Measurements from ENCODE around the gene SLC25A42. TPM values are rescaled to one million over a fixed set of nuclear protein-coding genes. Genes with fewer than 3 reads are reported as not detected.

The SLC25A42 gene
- total and polyA plus RNA-seq, 3 experiments from 2014 or later, result 10.4 to 19.3 (median 11.3) TPM

GRCh38 chr19:19057720-19058119 is 6.1 kb upstream of the SLC25A42 start:
- Histone ChIP-seq H3K4me3 (ENCODE audit: low read length) (no peak overlapping the region), H3K4me1 (ENCODE audit: insufficient read depth, low read length) (no peaks in the 10 kb centered on the region), H3K36me3 (ENCODE audit: insufficient read depth, low read length) (peaks cover 8% of the 10 kb centered on the region), H3K27ac (ENCODE audit: low read depth, low read length) (no peak overlapping the region), H3K9me3 (ENCODE audit: low read length) (no peaks in the 10 kb centered on the region), H3K27me3 (ENCODE audit: insufficient read depth, low read length, poor library complexity, severe bottlenecking) (no peaks in the 10 kb centered on the region)
- Mint-ChIP-seq H3K9me3 (no peaks in the 10 kb centered on the region), H3K4me1 (peaks cover under 1 to 4% (median 2%) of the 10 kb centered on the region in 3 donors), H3K27me3 (no peaks in the 10 kb centered on the region), H3K27ac (no peak overlapping the region), H3K4me3 (no peak overlapping the region), H3K36me3 (peaks cover 0 to 45% (median 0%) of the 10 kb centered on the region in 3 donors)
- no peak for DNase-seq
- POLR2A ChIA-PET, result no interaction called here
- CTCF ChIA-PET, result no interaction called here

GRCh38 chr19:19059018-19059836 is 4.6 kb upstream of the SLC25A42 start:
- ChIA-PET CTCF (interaction anchor here (1.2 kb wide), 1 partner anchor 83 kb away, joined by 3 read pairs; no protein-coding TSS in a partner anchor), POLR2A (interaction anchor here (0.7 kb wide), 1 partner anchor 11 kb away, joined by 3 read pairs; no protein-coding TSS in a partner anchor)
- H3K36me3 Mint-ChIP-seq, result peaks cover 0 to 36% (median 0%) of the 10 kb centered on the region in 3 donors
- Histone ChIP-seq H3K4me3 (ENCODE audit: low read length) (no peak overlapping the region), H3K27me3 (ENCODE audit: insufficient read depth, low read length, poor library complexity, severe bottlenecking) (no peaks in the 10 kb centered on the region), H3K4me1 (ENCODE audit: insufficient read depth, low read length) (peaks cover 5% of the 10 kb centered on the region), H3K36me3 (ENCODE audit: insufficient read depth, low read length) (peaks cover 5% of the 10 kb centered on the region), H3K9me3 (ENCODE audit: low read length) (no peaks in the 10 kb centered on the region), H3K27ac (ENCODE audit: low read depth, low read length) (peak overlapping the region; percentile 61)
- peaks cover 7 to 14% (median 11%) of the 10 kb centered on the region in 3 donors for H3K4me1 Mint-ChIP-seq
- H3K27ac Mint-ChIP-seq, result peak overlapping the region in 1 of 8 donors; percentile 72
- no peak overlapping the region for H3K4me3 Mint-ChIP-seq
- no peak for DNase-seq
- no peaks in the 10 kb centered on the region for H3K27me3 Mint-ChIP-seq
- H3K9me3 Mint-ChIP-seq, result no peaks in the 10 kb centered on the region

GRCh38 chr19:19059837-19060611 is 3.8 kb upstream of the SLC25A42 start:
- POLR2A ChIA-PET, result interaction anchor here (0.7 kb wide), 1 partner anchor 10 kb away, joined by 3 read pairs; no protein-coding TSS in a partner anchor
- H3K9me3 ChIP-seq (ENCODE audit: low read length), result no peaks in the 10 kb centered on the region
- H3K36me3 ChIP-seq (ENCODE audit: insufficient read depth, low read length), result peaks cover 1% of the 10 kb centered on the region
- H3K27ac ChIP-seq (ENCODE audit: low read depth, low read length), result peak overlapping the region; percentile 61
- peaks cover 0 to 2% (median 0%) of the 10 kb centered on the region in 5 donors for H3K9me3 Mint-ChIP-seq
- peaks cover 11 to 19% (median 19%) of the 10 kb centered on the region in 3 donors for H3K4me1 Mint-ChIP-seq
- DNase-seq, result no peak
- no peak overlapping the region for H3K4me3 Mint-ChIP-seq
- H3K27me3 ChIP-seq (ENCODE audit: insufficient read depth, low read length, poor library complexity, severe bottlenecking), result no peaks in the 10 kb centered on the region
- peak overlapping the region in 1 of 8 donors; percentile 6 for H3K27ac Mint-ChIP-seq
- H3K4me1 ChIP-seq (ENCODE audit: insufficient read depth, low read length), result peaks cover 5% of the 10 kb centered on the region
- CTCF ChIA-PET, result interaction anchor here (1.2 kb wide), 1 partner anchor 82 kb away, joined by 3 read pairs; no protein-coding TSS in a partner anchor
- H3K27me3 Mint-ChIP-seq, result no peaks in the 10 kb centered on the region
- H3K4me3 ChIP-seq (ENCODE audit: low read length), result no peak overlapping the region
- H3K36me3 Mint-ChIP-seq, result peaks cover 0 to 36% (median 0%) of the 10 kb centered on the region in 3 donors

GRCh38 chr19:19061506-19061905 is 2.3 kb upstream of the SLC25A42 start:
- no peaks in the 10 kb centered on the region for H3K36me3 ChIP-seq (ENCODE audit: insufficient read depth, low read length)
- peak overlapping the region; percentile 65 for H3K27ac ChIP-seq (ENCODE audit: low read depth, low read length)
- peaks cover 0 to 2% (median 0%) of the 10 kb centered on the region in 5 donors for H3K9me3 Mint-ChIP-seq
- no peaks in the 10 kb centered on the region for H3K27me3 ChIP-seq (ENCODE audit: insufficient read depth, low read length, poor library complexity, severe bottlenecking)
- peak overlapping the region in 3 of 8 donors; percentile 8 to 38 (median 19) for H3K27ac Mint-ChIP-seq
- CTCF ChIA-PET, result interaction anchor here (1.2 kb wide), 1 partner anchor 113 kb away, joined by 3 read pairs; no protein-coding TSS in a partner anchor
- H3K27me3 Mint-ChIP-seq, result no peaks in the 10 kb centered on the region
- peaks cover 11% of the 10 kb centered on the region for H3K4me1 ChIP-seq (ENCODE audit: insufficient read depth, low read length)
- peak overlapping the region in 2 of 7 donors; percentile 23 to 48 for H3K4me3 Mint-ChIP-seq
- DNase-seq, result no peak
- no peak overlapping the region for H3K4me3 ChIP-seq (ENCODE audit: low read length)
- peaks cover 0 to 24% (median 0%) of the 10 kb centered on the region in 3 donors for H3K36me3 Mint-ChIP-seq
- peaks cover 19 to 32% (median 25%) of the 10 kb centered on the region in 3 donors for H3K4me1 Mint-ChIP-seq
- H3K9me3 ChIP-seq (ENCODE audit: low read length), result no peaks in the 10 kb centered on the region
- POLR2A ChIA-PET, result no interaction called here

- peaks cover 0 to 2% (median 0%) of the 10 kb centered on the region in 5 donors for H3K9me3 Mint-ChIP-seq
Observed at GRCh38 chr19:19062454-19063182, 1.2 kb upstream of the SLC25A42 start.

GRCh38 chr19:19064098-19064722 is 416 bp downstream of the SLC25A42 start:
- no peak for DNase-seq
- CTCF ChIA-PET, result interaction anchor here (1.3 to 1.7 kb wide), 4 partner anchors 10 to 12 kb away, joined by 3 to 8 read pairs (median 4); no protein-coding TSS in a partner anchor
- Mint-ChIP-seq H3K36me3 (peaks cover 0 to 9% (median 0%) of the 10 kb centered on the region in 3 donors), H3K9me3 (peaks cover 0 to 2% (median 0%) of the 10 kb centered on the region in 5 donors), H3K27me3 (no peaks in the 10 kb centered on the region), H3K4me3 (peak overlapping the region; percentile 84 to 97 (median 92)), H3K27ac (peak overlapping the region; percentile 31 to 98 (median 88)), H3K4me1 (peaks cover 35 to 52% (median 47%) of the 10 kb centered on the region in 3 donors)
- Histone ChIP-seq H3K36me3 (ENCODE audit: insufficient read depth, low read length) (no peaks in the 10 kb centered on the region), H3K27me3 (ENCODE audit: insufficient read depth, low read length, poor library complexity, severe bottlenecking) (no peaks in the 10 kb centered on the region), H3K4me3 (ENCODE audit: low read length) (peak overlapping the region; percentile 81), H3K9me3 (ENCODE audit: low read length) (no peaks in the 10 kb centered on the region), H3K4me1 (ENCODE audit: insufficient read depth, low read length) (peaks cover 27% of the 10 kb centered on the region), H3K27ac (ENCODE audit: low read depth, low read length) (peak overlapping the region; percentile 74)
- POLR2A ChIA-PET, result interaction anchor here (1.0 kb wide), 1 partner anchor 139 kb away, joined by 4 read pairs; the partner anchor contains the start of gene NR2C2AP

More at GRCh38 chr19:19062454-19063182, 1.2 kb upstream of the SLC25A42 start:
- Mint-ChIP-seq H3K27me3 (no peaks in the 10 kb centered on the region), H3K36me3 (peaks cover 0 to 14% (median 0%) of the 10 kb centered on the region in 3 donors), H3K4me1 (peaks cover 26 to 43% (median 36%) of the 10 kb centered on the region in 3 donors), H3K27ac (peak overlapping the region in 7 of 8 donors; percentile 53 to 81 (median 66)), H3K4me3 (peak overlapping the region; percentile 66 to 97 (median 90))
- H3K27ac ChIP-seq (ENCODE audit: low read depth, low read length), result peak overlapping the region; percentile 65
- H3K4me3 ChIP-seq (ENCODE audit: low read length), result peak overlapping the region; percentile 87
- peaks cover 22% of the 10 kb centered on the region for H3K4me1 ChIP-seq (ENCODE audit: insufficient read depth, low read length)
- POLR2A ChIA-PET, result interaction anchor here (0.6 to 1.1 kb wide), 5 partner anchors 60 to 143 kb away, joined by 3 to 6 read pairs (median 4); partner anchors contain the start of genes COPE, DDX49 and NR2C2AP
- no peaks in the 10 kb centered on the region for H3K36me3 ChIP-seq (ENCODE audit: insufficient read depth, low read length)
- CTCF ChIA-PET, result interaction anchor here (1.1 to 1.7 kb wide), 2 partner anchors 8 to 83 kb away, joined by 3 to 8 read pairs; no protein-coding TSS in a partner anchor
- H3K9me3 ChIP-seq (ENCODE audit: low read length), result no peaks in the 10 kb centered on the region
- H3K27me3 ChIP-seq (ENCODE audit: insufficient read depth, low read length, poor library complexity, severe bottlenecking), result no peaks in the 10 kb centered on the region
- DNase-seq, result no peak
